IPS-18a (cell line): ENCODE results near the gene RNF111.

Source experiments
- H3K27ac ChIP-seq: one replicate; pipeline ENCODE4 v1.5.1; 2013; ENCODE audit warnings: low read length
- H3K27me3 ChIP-seq: one replicate; pipeline ENCODE4 v1.6.1; 2013; ENCODE audit warnings: mild to moderate bottlenecking, low read length; ENCODE audit not compliant: control insufficient read depth, insufficient read depth
- H3K36me3 ChIP-seq: one replicate; pipeline ENCODE4 v1.6.1; 2013; ENCODE audit warnings: low read depth, low read length; ENCODE audit not compliant: control insufficient read depth
- H3K4me1 ChIP-seq: one replicate; pipeline ENCODE4 v1.6.1; 2013; ENCODE audit warnings: low read depth, low read length; ENCODE audit not compliant: control insufficient read depth
- H3K4me3 ChIP-seq: one replicate; pipeline ENCODE4 v1.5.1; 2013; ENCODE audit warnings: low read length
- H3K9ac ChIP-seq: one replicate; pipeline ENCODE4 v1.6.1; 2013; ENCODE audit warnings: mild to moderate bottlenecking, low read length, moderate library complexity
- H3K9me3 ChIP-seq: one replicate; pipeline ENCODE4 v1.6.1; 2013; ENCODE audit warnings: low read depth, low read length; ENCODE audit not compliant: control insufficient read depth

The RNF111 gene

DNA sequence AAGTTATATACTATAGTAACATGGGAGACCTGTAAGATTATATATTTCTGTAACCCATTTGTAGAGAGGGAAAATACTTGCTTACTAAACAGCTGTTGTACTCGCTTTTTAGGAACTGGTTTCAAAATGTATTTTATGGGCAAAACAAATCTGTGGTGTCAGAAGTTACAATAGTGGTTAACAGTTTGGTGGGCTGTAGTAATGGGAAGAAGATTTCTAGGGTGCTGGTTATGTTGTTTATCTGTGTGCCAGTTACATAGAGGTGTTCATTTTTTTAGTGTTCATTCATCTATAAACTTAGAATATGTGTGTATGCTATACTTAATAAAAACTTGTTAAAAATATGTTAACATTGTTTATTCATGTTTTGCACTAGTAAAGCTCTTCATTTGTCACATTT lies 42.1 kb downstream of the RNF111 start:
- no peak overlapping the region for H3K4me3 ChIP-seq
- no peaks in the 10 kb centered on the region for H3K27me3 ChIP-seq
- no peaks in the 10 kb centered on the region for H3K4me1 ChIP-seq
- no peaks in the 10 kb centered on the region for H3K9me3 ChIP-seq
- H3K27ac ChIP-seq = no peak overlapping the region
- H3K9ac ChIP-seq = no peak overlapping the region
- H3K36me3 ChIP-seq = peaks cover 21% of the 10 kb centered on the region

- no peak overlapping the region for H3K4me3 ChIP-seq
- H3K27ac ChIP-seq = no peak overlapping the region
- H3K27me3 ChIP-seq = no peaks in the 10 kb centered on the region
- no peak overlapping the region for H3K9ac ChIP-seq
- H3K36me3 ChIP-seq = peaks cover 21% of the 10 kb centered on the region
- no peaks in the 10 kb centered on the region for H3K4me1 ChIP-seq
- no peaks in the 10 kb centered on the region for H3K9me3 ChIP-seq
Measured at GRCh38 chr15:59035201-59035600, 47.7 kb downstream of the RNF111 start.

GRCh38 chr15:59039225-59039624 lies 51.8 kb downstream of the RNF111 start:
- no peak overlapping the region for H3K27ac ChIP-seq
- H3K27me3 ChIP-seq = no peaks in the 10 kb centered on the region
- H3K4me1 ChIP-seq = no peaks in the 10 kb centered on the region
- H3K9ac ChIP-seq = no peak overlapping the region
- H3K4me3 ChIP-seq = no peak overlapping the region
- H3K36me3 ChIP-seq = peaks cover 2% of the 10 kb centered on the region
- no peaks in the 10 kb centered on the region for H3K9me3 ChIP-seq

DNA sequence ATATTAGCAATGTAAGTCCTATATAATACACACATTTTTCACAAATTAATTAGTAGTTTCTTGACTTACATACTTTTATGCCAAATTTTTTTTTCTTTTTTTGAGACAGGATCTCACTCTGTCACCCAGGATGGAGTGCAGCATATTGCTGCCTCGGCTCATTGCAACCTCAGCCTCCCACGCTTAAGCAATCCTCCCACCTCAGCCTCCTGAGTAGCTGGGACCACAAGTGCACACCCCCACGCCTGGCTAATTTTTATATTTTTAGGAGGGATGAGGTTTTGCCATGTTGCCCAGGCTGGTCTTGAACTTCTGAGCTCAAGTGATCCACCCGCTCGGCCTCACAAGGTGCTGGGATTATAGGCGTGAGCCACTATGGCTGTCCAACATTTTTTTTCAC lies 54.6 kb downstream of the RNF111 start:
- H3K27ac ChIP-seq = no peak overlapping the region
- no peaks in the 10 kb centered on the region for H3K36me3 ChIP-seq
- no peaks in the 10 kb centered on the region for H3K9me3 ChIP-seq

GRCh38 chr15:59048897-59049296 lies 61.4 kb downstream of the RNF111 start:
- Histone ChIP-seq H3K4me1 (no peaks in the 10 kb centered on the region), H3K9me3 (no peaks in the 10 kb centered on the region), H3K9ac (no peak overlapping the region), H3K36me3 (peaks cover 4% of the 10 kb centered on the region), H3K27ac (no peak overlapping the region), H3K27me3 (no peaks in the 10 kb centered on the region), H3K4me3 (no peak overlapping the region)

More for the DNA sequence above, 54.6 kb downstream of the RNF111 start:
- H3K27me3 ChIP-seq = no peaks in the 10 kb centered on the region
- H3K9ac ChIP-seq = no peak overlapping the region
- H3K4me3 ChIP-seq = no peak overlapping the region
- H3K4me1 ChIP-seq = no peaks in the 10 kb centered on the region

GRCh38 chr15:59051873-59052861 lies 64.7 kb downstream of the RNF111 start:
- H3K4me1 ChIP-seq = no peaks in the 10 kb centered on the region
- H3K4me3 ChIP-seq = no peak overlapping the region
- no peaks in the 10 kb centered on the region for H3K27me3 ChIP-seq
- no peak overlapping the region for H3K27ac ChIP-seq
- peaks cover 18% of the 10 kb centered on the region for H3K36me3 ChIP-seq
- no peak overlapping the region for H3K9ac ChIP-seq
- H3K9me3 ChIP-seq = no peaks in the 10 kb centered on the region

DNA sequence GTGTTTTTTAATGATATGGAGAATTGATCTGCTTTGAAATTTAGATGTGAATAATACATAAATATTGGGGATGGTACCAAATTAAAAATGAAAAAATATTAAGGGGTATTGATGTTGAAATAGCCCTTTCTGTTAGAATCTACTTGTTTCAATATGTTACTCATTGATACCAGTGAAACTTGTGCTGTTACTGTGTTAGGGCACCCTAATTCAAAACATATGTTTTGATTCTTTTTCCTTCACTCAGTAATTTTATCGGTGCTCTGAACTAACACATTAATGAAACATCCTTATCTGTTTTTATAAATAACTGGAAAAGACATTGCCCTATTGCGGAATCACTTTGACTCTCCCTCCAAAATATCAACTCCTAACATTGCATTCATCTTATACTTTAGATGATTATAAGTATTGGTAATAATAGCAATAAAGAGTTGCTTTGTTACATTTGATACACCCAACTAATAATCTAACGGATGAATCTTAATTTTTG lies 65.5 kb downstream of the RNF111 start:
- no peaks in the 10 kb centered on the region for H3K27me3 ChIP-seq
- peaks cover 23% of the 10 kb centered on the region for H3K36me3 ChIP-seq
- H3K9me3 ChIP-seq = no peaks in the 10 kb centered on the region
- no peak overlapping the region for H3K4me3 ChIP-seq
- H3K27ac ChIP-seq = no peak overlapping the region
- no peaks in the 10 kb centered on the region for H3K4me1 ChIP-seq
- no peak overlapping the region for H3K9ac ChIP-seq

- H3K4me3 ChIP-seq = no peak overlapping the region
- H3K27me3 ChIP-seq = no peaks in the 10 kb centered on the region
- no peaks in the 10 kb centered on the region for H3K9me3 ChIP-seq
- H3K4me1 ChIP-seq = no peaks in the 10 kb centered on the region
- peaks cover 27% of the 10 kb centered on the region for H3K36me3 ChIP-seq
- no peak overlapping the region for H3K27ac ChIP-seq
- no peak overlapping the region for H3K9ac ChIP-seq
Measured at GRCh38 chr15:59053482-59053881, 66.0 kb downstream of the RNF111 start.

GRCh38 chr15:59059076-59059597 lies 71.7 kb downstream of the RNF111 start:
- H3K9me3 ChIP-seq = no peaks in the 10 kb centered on the region
- no peak overlapping the region for H3K4me3 ChIP-seq
- no peaks in the 10 kb centered on the region for H3K27me3 ChIP-seq
- no peaks in the 10 kb centered on the region for H3K4me1 ChIP-seq
- peaks cover 63% of the 10 kb centered on the region for H3K36me3 ChIP-seq
- H3K27ac ChIP-seq = no peak overlapping the region
- no peak overlapping the region for H3K9ac ChIP-seq

GRCh38 chr15:59060348-59060747 lies 72.9 kb downstream of the RNF111 start:
- H3K9ac ChIP-seq = no peak overlapping the region
- no peak overlapping the region for H3K27ac ChIP-seq
- peaks cover 66% of the 10 kb centered on the region for H3K36me3 ChIP-seq
- no peaks in the 10 kb centered on the region for H3K4me1 ChIP-seq
- no peaks in the 10 kb centered on the region for H3K27me3 ChIP-seq
- H3K9me3 ChIP-seq = no peaks in the 10 kb centered on the region
- no peak overlapping the region for H3K4me3 ChIP-seq

DNA sequence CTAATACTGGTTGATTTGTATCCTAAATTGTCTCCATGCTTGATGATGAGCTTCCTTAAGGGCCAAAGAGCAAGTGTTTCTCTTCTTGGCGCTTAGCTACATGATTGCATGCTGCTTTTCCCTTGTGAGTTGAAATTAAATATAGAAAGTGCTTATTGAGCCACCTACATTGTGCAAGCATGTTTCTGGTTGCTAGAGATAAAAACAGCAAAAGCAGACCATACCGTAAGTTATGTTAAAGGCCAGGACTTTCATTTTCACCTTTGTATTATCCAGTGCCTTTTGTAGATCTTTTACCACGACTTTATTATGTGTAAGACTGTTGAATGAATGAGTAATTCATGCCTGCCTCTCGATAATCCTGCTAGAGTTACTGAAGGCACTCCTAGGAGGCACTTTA lies 75.6 kb downstream of the RNF111 start:
- Histone ChIP-seq H3K4me1 (no peaks in the 10 kb centered on the region), H3K9ac (no peak overlapping the region), H3K9me3 (no peaks in the 10 kb centered on the region), H3K36me3 (peaks cover 70% of the 10 kb centered on the region), H3K4me3 (no peak overlapping the region), H3K27ac (no peak overlapping the region), H3K27me3 (no peaks in the 10 kb centered on the region)
